PC-9 (cell line): ENCODE results near the gene SH3PXD2A. TPM values are rescaled to one million over a fixed set of nuclear protein-coding genes. Genes with fewer than 3 reads are reported as not detected.

Source experiments
- BruUV-seq: library from RNA; stranded (reverse); fragments of 400-500 nt; replicated peaks from 2 replicates; lab custom pipeline; 2021; lab: Mats Ljungman, UMichigan
- CTCF ChIA-PET: fragments of 300-600 bp; sonication (Branson Sonifier 250); formaldehyde crosslinking; loops from one replicate; lab custom pipeline; 2022; ENCODE audit warnings: antibody characterized with exemption; lab: Charles Lee
- POLR2A ChIA-PET: fragments of 300-600 bp; sonication (Branson Sonifier 250); formaldehyde crosslinking; loops from one replicate; lab custom pipeline; 2022; ENCODE audit warnings: antibody characterized with exemption; ENCODE audit not compliant: unreplicated experiment; lab: Charles Lee
- DNase-seq, 2 experiments: peaks; one replicate each; pipeline versions ENCODE4 v3.0.0 to v3.0.0-alpha.2; 2015 to 2022; ENCODE audit warnings: mixed read lengths in 1 of 2
- H2AFZ ChIP-seq: fragments of 200-600 bp; sonication (generic); 2 replicates; pipeline ENCODE4 v1.8.1; 2017; ENCODE audit warnings: antibody characterized with exemption
- H3F3A ChIP-seq: fragments of 200-600 bp; sonication (generic); 2 replicates; pipeline ENCODE4 v1.8.1; 2017; ENCODE audit warnings: antibody characterized with exemption, mild to moderate bottlenecking, low read depth; ENCODE audit not compliant: insufficient read depth
- H3K27ac ChIP-seq: fragments of 200-600 bp; sonication (generic); 2 replicates; pipeline ENCODE4 v1.6.1; 2016; ENCODE audit warnings: mixed run types
- H3K27me3 ChIP-seq: fragments of 200-600 bp; sonication (generic); 2 replicates; pipeline ENCODE4 v1.6.1; 2016; ENCODE audit warnings: low read depth, mixed run types; ENCODE audit not compliant: insufficient read depth
- H3K36me3 ChIP-seq: fragments of 200-600 bp; sonication (generic); 2 replicates; pipeline ENCODE4 v1.6.1; 2016; ENCODE audit warnings: low read depth, mixed run types
- H3K4me1 ChIP-seq: fragments of 200-600 bp; sonication (generic); replicated peaks from 2 replicates; pipeline ENCODE4 v1.6.1; 2016; ENCODE audit warnings: mixed run types; ENCODE audit not compliant: insufficient read depth
- H3K4me2 ChIP-seq: fragments of 200-600 bp; sonication (generic); 2 replicates; pipeline ENCODE4 v1.6.1; 2017; ENCODE audit warnings: mixed run types
- H3K4me3 ChIP-seq: fragments of 200-600 bp; sonication (generic); 2 replicates; pipeline ENCODE4 v1.6.1; 2016; ENCODE audit warnings: mixed run types
- H3K79me2 ChIP-seq: fragments of 200-600 bp; sonication (generic); 2 replicates; pipeline ENCODE4 v1.6.1; 2017; ENCODE audit warnings: low read depth, mixed run types
- H3K9me2 ChIP-seq: fragments of 200-600 bp; sonication (generic); 2 replicates; pipeline ENCODE4 v1.8.1; 2017; ENCODE audit warnings: mild to moderate bottlenecking; ENCODE audit not compliant: insufficient read depth
- H3K9me3 ChIP-seq: fragments of 200-600 bp; sonication (generic); 2 replicates; pipeline ENCODE4 v1.8.1; 2016; ENCODE audit warnings: low read depth; ENCODE audit not compliant: insufficient read depth
- H4K20me1 ChIP-seq: fragments of 200-600 bp; sonication (generic); 2 replicates; pipeline ENCODE4 v1.8.1; 2017; ENCODE audit not compliant: insufficient read depth
- EZH2 ChIP-seq: fragments of 200-600 bp; sonication (generic); IDR thresholded peaks from 2 replicates; pipeline ENCODE4 v1.8.0; 2017; ENCODE audit warnings: antibody characterized with exemption, low read depth
- intact Hi-C: fragments of 100-400 bp; cut with micrococcal nuclease; formaldehyde crosslinking; loops from one replicate; pipeline ENCODE4 v1.10.0; 2022; ENCODE audit not compliant: unreplicated experiment
- total RNA-seq: library from RNA; stranded (reverse); gene quantifications from 2 replicates; pipeline ENCODE4 v1.2.3, GENCODE V29; 2021
- TF ChIP-seq, protein P1 (sequence below): fragments of 200-600 bp; sonication (generic); conservative IDR thresholded peaks from 2 replicates; pipeline ENCODE4 v1.6.1; 2017; ENCODE audit warnings: mixed run types, antibody characterized with exemption, mild to moderate bottlenecking, moderate library complexity

Gene SH3PXD2A
- total RNA-seq, 1 experiment from 2014 or later = 12.5 TPM

- H3K27ac ChIP-seq = no peak overlapping the region
- peaks cover 7% of the 10 kb centered on the region; the same call in 1 of the 2 replicates for H3F3A ChIP-seq
- no peaks in the 10 kb centered on the region for H3K9me3 ChIP-seq
- H3K36me3 ChIP-seq = no peaks in the 10 kb centered on the region
- H2AFZ ChIP-seq = no peak overlapping the region
- H3K4me2 ChIP-seq = no peak overlapping the region
- no peak for DNase-seq
- no peaks in the 10 kb centered on the region for H3K9me2 ChIP-seq
- H4K20me1 ChIP-seq = no peaks in the 10 kb centered on the region
- POLR2A ChIA-PET = no interaction called here
- TF ChIP-seq, protein P1, sequence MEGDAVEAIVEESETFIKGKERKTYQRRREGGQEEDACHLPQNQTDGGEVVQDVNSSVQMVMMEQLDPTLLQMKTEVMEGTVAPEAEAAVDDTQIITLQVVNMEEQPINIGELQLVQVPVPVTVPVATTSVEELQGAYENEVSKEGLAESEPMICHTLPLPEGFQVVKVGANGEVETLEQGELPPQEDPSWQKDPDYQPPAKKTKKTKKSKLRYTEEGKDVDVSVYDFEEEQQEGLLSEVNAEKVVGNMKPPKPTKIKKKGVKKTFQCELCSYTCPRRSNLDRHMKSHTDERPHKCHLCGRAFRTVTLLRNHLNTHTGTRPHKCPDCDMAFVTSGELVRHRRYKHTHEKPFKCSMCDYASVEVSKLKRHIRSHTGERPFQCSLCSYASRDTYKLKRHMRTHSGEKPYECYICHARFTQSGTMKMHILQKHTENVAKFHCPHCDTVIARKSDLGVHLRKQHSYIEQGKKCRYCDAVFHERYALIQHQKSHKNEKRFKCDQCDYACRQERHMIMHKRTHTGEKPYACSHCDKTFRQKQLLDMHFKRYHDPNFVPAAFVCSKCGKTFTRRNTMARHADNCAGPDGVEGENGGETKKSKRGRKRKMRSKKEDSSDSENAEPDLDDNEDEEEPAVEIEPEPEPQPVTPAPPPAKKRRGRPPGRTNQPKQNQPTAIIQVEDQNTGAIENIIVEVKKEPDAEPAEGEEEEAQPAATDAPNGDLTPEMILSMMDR = no peak
- no peak for TF ChIP-seq EZH2
- intact Hi-C loops = no loop called here
- H3K27me3 ChIP-seq = no peaks in the 10 kb centered on the region
- H3K79me2 ChIP-seq = no peaks in the 10 kb centered on the region
- no peak overlapping the region for H3K4me3 ChIP-seq
- CTCF ChIA-PET = no interaction called here
- no TSS peak for BruUV-seq
- H3K4me1 ChIP-seq = peaks cover 58% of the 10 kb centered on the region
Observed at GRCh38 chr10:103802637-103803353, 52.6 kb downstream of the SH3PXD2A start.

- no peaks in the 10 kb centered on the region for H3K9me2 ChIP-seq
- no peak for DNase-seq
- no peak for TF ChIP-seq EZH2
- TF ChIP-seq, protein P1 = no peak
- peaks cover 7% of the 10 kb centered on the region; the same call in 1 of the 2 replicates for H3F3A ChIP-seq
- H3K27ac ChIP-seq = no peak overlapping the region
- H3K9me3 ChIP-seq = no peaks in the 10 kb centered on the region
- no TSS peak for BruUV-seq
- H3K36me3 ChIP-seq = no peaks in the 10 kb centered on the region
- H3K4me2 ChIP-seq = no peak overlapping the region
- H3K27me3 ChIP-seq = no peaks in the 10 kb centered on the region
- H3K4me1 ChIP-seq = peaks cover 58% of the 10 kb centered on the region
- ChIA-PET POLR2A (no interaction called here), CTCF (interaction anchor here (0.7 kb wide), 1 partner anchor 1218 kb away, joined by 4 read pairs; no protein-coding TSS in a partner anchor)
- no peak overlapping the region for H2AFZ ChIP-seq
- no peaks in the 10 kb centered on the region for H4K20me1 ChIP-seq
- intact Hi-C loops = no loop called here
- H3K79me2 ChIP-seq = no peaks in the 10 kb centered on the region
- H3K4me3 ChIP-seq = no peak overlapping the region
Observed at GRCh38 chr10:103802081-103802480, 53.3 kb downstream of the SH3PXD2A start.

- no peaks in the 10 kb centered on the region for H3K27me3 ChIP-seq
- POLR2A ChIA-PET = interaction anchor here (0.5 kb wide), 1 partner anchor 10 kb away, joined by 3 read pairs; no protein-coding TSS in a partner anchor
- no peaks in the 10 kb centered on the region for H3K9me2 ChIP-seq
- H3K79me2 ChIP-seq = no peaks in the 10 kb centered on the region
- peaks cover 7% of the 10 kb centered on the region; the same call in 1 of the 2 replicates for H3F3A ChIP-seq
- BruUV-seq = no TSS peak
- intact Hi-C loops = no loop called here
- no peak overlapping the region for H2AFZ ChIP-seq
- H3K4me1 ChIP-seq = peaks cover 58% of the 10 kb centered on the region
- TF ChIP-seq, protein P1 = no peak
- no peak for TF ChIP-seq EZH2
- H3K4me3 ChIP-seq = no peak overlapping the region
- CTCF ChIA-PET = no interaction called here
- H3K36me3 ChIP-seq = no peaks in the 10 kb centered on the region
- peak overlapping the region; percentile 40 for H3K27ac ChIP-seq
- H3K9me3 ChIP-seq = no peaks in the 10 kb centered on the region
- H3K4me2 ChIP-seq = peak overlapping the region; percentile 48
- DNase-seq = peak; percentile 45 to 60
- H4K20me1 ChIP-seq = no peaks in the 10 kb centered on the region
Observed at GRCh38 chr10:103800789-103801540, 54.4 kb downstream of the SH3PXD2A start.
